PC-9 (cell line): ENCODE measurements around the gene B3GALT6. TPM values are rescaled to one million over a fixed set of nuclear protein-coding genes. Genes with fewer than 3 reads are reported as not detected.

Experiments
- BruUV-seq: library from RNA; stranded (reverse); fragments of 400-500 nt; replicated peaks from 2 replicates; lab custom pipeline; 2021; lab: Mats Ljungman, UMichigan
- CTCF ChIA-PET: fragments of 300-600 bp; sonication (Branson Sonifier 250); formaldehyde crosslinking; loops from one replicate; lab custom pipeline; 2022; ENCODE audit warnings: antibody characterized with exemption; lab: Charles Lee
- POLR2A ChIA-PET: fragments of 300-600 bp; sonication (Branson Sonifier 250); formaldehyde crosslinking; loops from one replicate; lab custom pipeline; 2022; ENCODE audit warnings: antibody characterized with exemption; ENCODE audit not compliant: unreplicated experiment; lab: Charles Lee
- DNase-seq, 2 experiments: peaks; one replicate each; pipeline versions ENCODE4 v3.0.0 to v3.0.0-alpha.2; 2015 to 2022; ENCODE audit warnings: mixed read lengths in 1 of 2
- H2AFZ ChIP-seq: fragments of 200-600 bp; sonication (generic); 2 replicates; pipeline ENCODE4 v1.8.1; 2017; ENCODE audit warnings: antibody characterized with exemption
- H3F3A ChIP-seq: fragments of 200-600 bp; sonication (generic); 2 replicates; pipeline ENCODE4 v1.8.1; 2017; ENCODE audit warnings: antibody characterized with exemption, mild to moderate bottlenecking, low read depth; ENCODE audit not compliant: insufficient read depth
- H3K27ac ChIP-seq: fragments of 200-600 bp; sonication (generic); 2 replicates; pipeline ENCODE4 v1.6.1; 2016; ENCODE audit warnings: mixed run types
- H3K27me3 ChIP-seq: fragments of 200-600 bp; sonication (generic); 2 replicates; pipeline ENCODE4 v1.6.1; 2016; ENCODE audit warnings: low read depth, mixed run types; ENCODE audit not compliant: insufficient read depth
- H3K36me3 ChIP-seq: fragments of 200-600 bp; sonication (generic); 2 replicates; pipeline ENCODE4 v1.6.1; 2016; ENCODE audit warnings: low read depth, mixed run types
- H3K4me1 ChIP-seq: fragments of 200-600 bp; sonication (generic); replicated peaks from 2 replicates; pipeline ENCODE4 v1.6.1; 2016; ENCODE audit warnings: mixed run types; ENCODE audit not compliant: insufficient read depth
- H3K4me2 ChIP-seq: fragments of 200-600 bp; sonication (generic); 2 replicates; pipeline ENCODE4 v1.6.1; 2017; ENCODE audit warnings: mixed run types
- H3K4me3 ChIP-seq: fragments of 200-600 bp; sonication (generic); 2 replicates; pipeline ENCODE4 v1.6.1; 2016; ENCODE audit warnings: mixed run types
- H3K79me2 ChIP-seq: fragments of 200-600 bp; sonication (generic); 2 replicates; pipeline ENCODE4 v1.6.1; 2017; ENCODE audit warnings: low read depth, mixed run types
- H3K9me2 ChIP-seq: fragments of 200-600 bp; sonication (generic); 2 replicates; pipeline ENCODE4 v1.8.1; 2017; ENCODE audit warnings: mild to moderate bottlenecking; ENCODE audit not compliant: insufficient read depth
- H3K9me3 ChIP-seq: fragments of 200-600 bp; sonication (generic); 2 replicates; pipeline ENCODE4 v1.8.1; 2016; ENCODE audit warnings: low read depth; ENCODE audit not compliant: insufficient read depth
- H4K20me1 ChIP-seq: fragments of 200-600 bp; sonication (generic); 2 replicates; pipeline ENCODE4 v1.8.1; 2017; ENCODE audit not compliant: insufficient read depth
- EZH2 ChIP-seq: fragments of 200-600 bp; sonication (generic); IDR thresholded peaks from 2 replicates; pipeline ENCODE4 v1.8.0; 2017; ENCODE audit warnings: antibody characterized with exemption, low read depth
- intact Hi-C: fragments of 100-400 bp; cut with micrococcal nuclease; formaldehyde crosslinking; loops from one replicate; pipeline ENCODE4 v1.10.0; 2022; ENCODE audit not compliant: unreplicated experiment
- total RNA-seq: library from RNA; stranded (reverse); gene quantifications from 2 replicates; pipeline ENCODE4 v1.2.3, GENCODE V29; 2021
- TF ChIP-seq, protein P1 (sequence below): fragments of 200-600 bp; sonication (generic); conservative IDR thresholded peaks from 2 replicates; pipeline ENCODE4 v1.6.1; 2017; ENCODE audit warnings: mixed run types, antibody characterized with exemption, mild to moderate bottlenecking, moderate library complexity

Gene B3GALT6
- total RNA-seq, 1 experiment from 2014 or later: 16.2 TPM

DNA sequence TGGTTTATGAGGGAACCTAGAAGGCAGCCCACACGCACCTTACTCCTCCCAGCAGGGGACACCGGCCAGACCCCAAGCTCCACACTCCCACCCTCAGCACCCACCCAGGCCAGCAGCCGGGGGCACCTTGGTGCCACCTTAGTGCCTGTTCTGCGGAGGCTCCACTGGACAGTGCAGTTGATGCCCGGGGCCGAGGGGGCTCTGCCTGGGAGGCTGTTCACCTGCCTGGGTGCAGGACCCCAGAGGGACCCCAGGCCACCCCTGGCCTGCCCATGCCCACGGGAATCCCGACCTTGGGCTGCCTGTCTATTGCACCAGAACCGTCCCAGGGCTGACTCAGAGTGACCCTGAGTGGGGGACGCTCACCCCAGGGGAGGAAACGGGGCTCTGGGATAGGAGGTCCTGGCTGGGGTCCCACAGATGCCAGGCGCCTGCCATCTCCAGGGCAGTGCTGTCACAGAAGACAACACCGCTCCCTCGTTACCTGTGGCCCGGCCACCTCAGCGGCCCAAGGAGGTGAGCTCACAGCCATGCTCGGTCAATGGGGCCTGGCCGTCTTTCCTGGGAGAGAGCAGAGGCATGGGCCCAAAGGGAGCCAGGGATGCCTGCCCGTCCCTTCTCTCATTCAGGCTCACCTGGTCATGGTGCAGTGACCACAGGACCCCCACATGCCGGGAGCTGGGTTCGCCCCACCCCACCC lies 48.9 kb downstream of the B3GALT6 start:
- Histone ChIP-seq H3K27ac (no peak overlapping the region), H3K4me2 (no peak overlapping the region)

DNA sequence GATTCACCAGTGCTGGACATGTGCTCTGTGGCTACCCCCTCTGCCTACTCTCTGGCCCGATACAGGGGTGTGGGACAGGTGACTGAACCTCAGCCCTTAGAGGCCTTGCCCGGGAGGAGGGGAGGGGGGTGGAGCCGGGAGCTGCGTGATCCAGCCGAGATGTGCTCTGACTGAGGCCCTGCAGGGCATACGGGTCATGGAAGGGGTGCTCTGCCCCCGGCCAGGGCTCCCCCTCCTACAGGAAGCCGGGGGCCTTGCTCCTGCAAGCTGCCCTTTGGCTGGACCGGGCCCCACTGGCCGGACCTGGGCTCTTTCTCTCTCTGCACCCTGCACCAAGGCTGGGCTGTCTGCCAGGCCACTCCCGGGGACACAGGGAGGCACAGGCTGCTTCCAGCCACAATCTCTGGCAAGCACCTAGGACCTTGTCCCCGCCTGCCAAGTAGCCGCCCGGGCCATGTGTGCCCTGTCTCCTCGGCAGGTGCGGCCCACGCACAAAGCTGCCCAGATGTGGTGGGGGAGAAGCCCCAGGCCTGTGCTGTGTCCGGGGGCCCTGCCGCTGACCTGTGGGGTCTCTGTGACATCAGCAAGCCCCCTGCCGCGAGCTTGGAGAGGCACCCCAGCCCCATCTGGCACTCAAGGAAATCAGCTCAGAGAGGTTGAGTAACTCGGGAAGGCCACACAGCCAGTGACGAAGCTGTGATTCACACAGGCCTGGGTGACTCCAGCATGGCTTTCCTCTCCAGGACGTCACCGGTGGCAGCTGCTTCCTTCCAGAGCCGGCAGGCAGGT lies 49.7 kb downstream of the B3GALT6 start:
- peaks cover 13% of the 10 kb centered on the region for H3K4me1 ChIP-seq
- no peaks in the 10 kb centered on the region for H3K36me3 ChIP-seq
- no peaks in the 10 kb centered on the region for H3K79me2 ChIP-seq
- H4K20me1 ChIP-seq: no peaks in the 10 kb centered on the region
- POLR2A ChIA-PET: no interaction called here
- H3K27me3 ChIP-seq: no peaks in the 10 kb centered on the region
- intact Hi-C loops: no loop called here
- peak overlapping the region; percentile 37; the same call in 1 of the 2 replicates for H3K4me2 ChIP-seq
- BruUV-seq: no TSS peak
- H2AFZ ChIP-seq: no peak overlapping the region
- peak; percentile 51 to 77 for DNase-seq
- H3K4me3 ChIP-seq: no peak overlapping the region
- no peaks in the 10 kb centered on the region for H3K9me2 ChIP-seq
- H3K27ac ChIP-seq: no peak overlapping the region
- CTCF ChIA-PET: interaction anchor here (0.6 to 0.8 kb wide), 2 partner anchors 7 to 9 kb away, joined by 3 to 7 read pairs; no protein-coding TSS in a partner anchor
- H3K9me3 ChIP-seq: no peaks in the 10 kb centered on the region
- H3F3A ChIP-seq: peaks cover 15% of the 10 kb centered on the region; the same call in 1 of the 2 replicates
- TF ChIP-seq, protein P1, sequence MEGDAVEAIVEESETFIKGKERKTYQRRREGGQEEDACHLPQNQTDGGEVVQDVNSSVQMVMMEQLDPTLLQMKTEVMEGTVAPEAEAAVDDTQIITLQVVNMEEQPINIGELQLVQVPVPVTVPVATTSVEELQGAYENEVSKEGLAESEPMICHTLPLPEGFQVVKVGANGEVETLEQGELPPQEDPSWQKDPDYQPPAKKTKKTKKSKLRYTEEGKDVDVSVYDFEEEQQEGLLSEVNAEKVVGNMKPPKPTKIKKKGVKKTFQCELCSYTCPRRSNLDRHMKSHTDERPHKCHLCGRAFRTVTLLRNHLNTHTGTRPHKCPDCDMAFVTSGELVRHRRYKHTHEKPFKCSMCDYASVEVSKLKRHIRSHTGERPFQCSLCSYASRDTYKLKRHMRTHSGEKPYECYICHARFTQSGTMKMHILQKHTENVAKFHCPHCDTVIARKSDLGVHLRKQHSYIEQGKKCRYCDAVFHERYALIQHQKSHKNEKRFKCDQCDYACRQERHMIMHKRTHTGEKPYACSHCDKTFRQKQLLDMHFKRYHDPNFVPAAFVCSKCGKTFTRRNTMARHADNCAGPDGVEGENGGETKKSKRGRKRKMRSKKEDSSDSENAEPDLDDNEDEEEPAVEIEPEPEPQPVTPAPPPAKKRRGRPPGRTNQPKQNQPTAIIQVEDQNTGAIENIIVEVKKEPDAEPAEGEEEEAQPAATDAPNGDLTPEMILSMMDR: no peak
- no peak for TF ChIP-seq EZH2

More for the DNA sequence above, 48.9 kb downstream of the B3GALT6 start:
- no TSS peak for BruUV-seq
- CTCF ChIA-PET: no interaction called here
- Histone ChIP-seq H3K79me2 (no peaks in the 10 kb centered on the region), H4K20me1 (no peaks in the 10 kb centered on the region), H3K4me3 (no peak overlapping the region), H3K9me3 (no peaks in the 10 kb centered on the region), H3F3A (peaks cover 15% of the 10 kb centered on the region; the same call in 1 of the 2 replicates), H2AFZ (no peak overlapping the region), H3K9me2 (no peaks in the 10 kb centered on the region), H3K27me3 (no peaks in the 10 kb centered on the region), H3K36me3 (no peaks in the 10 kb centered on the region), H3K4me1 (peaks cover 13% of the 10 kb centered on the region)
- DNase-seq: no peak
- intact Hi-C loops: no loop called here
- TF ChIP-seq EZH2: no peak
- TF ChIP-seq, protein P1: no peak
- POLR2A ChIA-PET: no interaction called here

DNA sequence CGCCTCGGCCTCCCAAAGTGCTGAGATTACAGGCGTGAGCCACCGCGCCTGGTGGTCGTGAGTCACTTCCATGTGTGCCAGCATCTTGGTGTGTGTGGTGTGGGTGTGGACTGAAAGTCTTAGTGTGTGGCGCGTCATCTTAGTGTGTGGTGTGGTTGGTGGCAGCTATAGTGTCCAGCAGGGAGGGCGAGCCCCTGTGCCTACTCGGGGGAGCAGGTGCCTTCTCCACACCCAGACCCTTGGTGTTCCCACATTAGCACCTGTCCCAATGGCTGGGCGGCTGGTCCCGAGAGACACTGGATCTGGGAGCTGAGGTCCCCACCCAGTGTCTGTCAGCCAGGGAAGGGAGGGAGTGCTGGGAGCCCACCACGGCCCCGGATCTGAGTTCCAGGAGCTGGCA lies 51.0 kb downstream of the B3GALT6 start:
- peaks cover 15% of the 10 kb centered on the region; the same call in 1 of the 2 replicates for H3F3A ChIP-seq
- no peaks in the 10 kb centered on the region for H3K9me2 ChIP-seq
- POLR2A ChIA-PET: no interaction called here
- peaks cover 13% of the 10 kb centered on the region for H3K4me1 ChIP-seq
- intact Hi-C loops: no loop called here
- no peak overlapping the region for H3K27ac ChIP-seq
- DNase-seq: no peak
- H3K79me2 ChIP-seq: no peaks in the 10 kb centered on the region
- H3K27me3 ChIP-seq: no peaks in the 10 kb centered on the region
- H4K20me1 ChIP-seq: no peaks in the 10 kb centered on the region
- H3K4me3 ChIP-seq: no peak overlapping the region
- BruUV-seq: no TSS peak
- no peak for TF ChIP-seq EZH2
- TF ChIP-seq, protein P1: no peak
- H2AFZ ChIP-seq: no peak overlapping the region
- H3K9me3 ChIP-seq: no peaks in the 10 kb centered on the region
- CTCF ChIA-PET: no interaction called here
- no peak overlapping the region for H3K4me2 ChIP-seq
- no peaks in the 10 kb centered on the region for H3K36me3 ChIP-seq
